ENCODE data around the gene MRPL48.
"Not testable (repeated sequence)": the region's sequence is repeated elsewhere in the genome, so short reads cannot be mapped to it uniquely, and the experiment has no call there.

MRPL48 gene

GRCh38 chr11:73779084-73779902 is 8.4 kb upstream of the MRPL48 start:
- DNase-seq (ENCODE audit: extremely low read depth in 1 of 2, low read depth in 1 of 2), result peak; percentile 93 to 95

- DNase-seq (ENCODE audit: extremely low read depth in 1 of 2, low read depth in 1 of 2), result no peak
Observed at GRCh38 chr11:73781303-73781702, 6.4 kb upstream of the MRPL48 start.

GRCh38 chr11:73783483-73784020 is 4.1 kb upstream of the MRPL48 start:
- no peak for DNase-seq (ENCODE audit: extremely low read depth in 1 of 2, low read depth in 1 of 2)

GRCh38 chr11:73784080-73784634 is 3.5 kb upstream of the MRPL48 start:
- DNase-seq (ENCODE audit: extremely low read depth in 1 of 2, low read depth in 1 of 2), result no peak

- no peak for DNase-seq (ENCODE audit: extremely low read depth in 1 of 2, low read depth in 1 of 2)
Observed at GRCh38 chr11:73784734-73785133, 2.9 kb upstream of the MRPL48 start.

GRCh38 chr11:73785467-73785866 is 2.2 kb upstream of the MRPL48 start:
- DNase-seq (ENCODE audit: extremely low read depth in 1 of 2, low read depth in 1 of 2), result not testable (repeated sequence)

GRCh38 chr11:73787051-73787642 is 527 bp upstream of the MRPL48 start:
- no peak for DNase-seq (ENCODE audit: extremely low read depth in 1 of 2, low read depth in 1 of 2)

GRCh38 chr11:73789279-73789670 is 1.6 kb downstream of the MRPL48 start:
- DNase-seq (ENCODE audit: extremely low read depth in 1 of 2, low read depth in 1 of 2), result no peak

GRCh38 chr11:73792584-73792983 is 4.9 kb downstream of the MRPL48 start:
- no peak for DNase-seq (ENCODE audit: extremely low read depth in 1 of 2, low read depth in 1 of 2)

GRCh38 chr11:73795925-73796632 is 8.4 kb downstream of the MRPL48 start:
- DNase-seq (ENCODE audit: extremely low read depth in 1 of 2, low read depth in 1 of 2), result no peak

GRCh38 chr11:73797457-73797856 is 9.8 kb downstream of the MRPL48 start:
- DNase-seq (ENCODE audit: extremely low read depth in 1 of 2, low read depth in 1 of 2), result no peak

GRCh38 chr11:73800276-73800806 is 12.7 kb downstream of the MRPL48 start:
- no peak for DNase-seq (ENCODE audit: extremely low read depth in 1 of 2, low read depth in 1 of 2)

- no peak for DNase-seq (ENCODE audit: extremely low read depth in 1 of 2, low read depth in 1 of 2)
Observed at GRCh38 chr11:73801136-73801535, 13.5 kb downstream of the MRPL48 start.

- DNase-seq (ENCODE audit: extremely low read depth in 1 of 2, low read depth in 1 of 2), result no peak
Observed at GRCh38 chr11:73804712-73805111, 17.0 kb downstream of the MRPL48 start.

- no peak for DNase-seq (ENCODE audit: extremely low read depth in 1 of 2, low read depth in 1 of 2)
Observed at GRCh38 chr11:73808052-73808451, 20.4 kb downstream of the MRPL48 start.

GRCh38 chr11:73810637-73811036 is 23.0 kb downstream of the MRPL48 start:
- DNase-seq (ENCODE audit: extremely low read depth in 1 of 2, low read depth in 1 of 2), result no peak

GRCh38 chr11:73812234-73812633 is 24.6 kb downstream of the MRPL48 start:
- no peak for DNase-seq (ENCODE audit: extremely low read depth in 1 of 2, low read depth in 1 of 2)

- no peak for DNase-seq (ENCODE audit: extremely low read depth in 1 of 2, low read depth in 1 of 2)
Observed at GRCh38 chr11:73814812-73815211, 27.1 kb downstream of the MRPL48 start.

- no peak for DNase-seq (ENCODE audit: extremely low read depth in 1 of 2, low read depth in 1 of 2)
Observed at GRCh38 chr11:73818846-73819245, 31.2 kb downstream of the MRPL48 start.

GRCh38 chr11:73830261-73830660 is 42.6 kb downstream of the MRPL48 start:
- DNase-seq (ENCODE audit: extremely low read depth in 1 of 2, low read depth in 1 of 2), result no peak

GRCh38 chr11:73833067-73833466 is 45.4 kb downstream of the MRPL48 start:
- no peak for DNase-seq (ENCODE audit: extremely low read depth in 1 of 2, low read depth in 1 of 2)

Data from activated CD8-positive, alpha-beta memory T cell treated with anti-CD3 and anti-CD28 coated beads for 1 hour (primary cell).